Activated naive CD4-positive, alpha-beta T cell treated with anti-CD3 and anti-CD28 coated beads, Interleukin-2, amount 50 U/mL, for 24 hours (primary cell): ENCODE data around the gene MDH2.
"Not testable (repeated sequence)": the region's sequence is repeated elsewhere in the genome, so short reads cannot be mapped to it uniquely, and the experiment has no call there.

Experiments used
- H3K27ac Mint-ChIP-seq: one replicate; pipeline ENCODE4 v1.8.0; 2021; ENCODE audit warnings: mild to moderate bottlenecking, mixed read lengths
- H3K27me3 Mint-ChIP-seq: one replicate; pipeline ENCODE4 v1.8.0; 2021; ENCODE audit warnings: mixed read lengths
- H3K36me3 Mint-ChIP-seq: one replicate; pipeline ENCODE4 v1.8.0; 2021; ENCODE audit warnings: mixed read lengths
- H3K4me1 Mint-ChIP-seq: one replicate; pipeline ENCODE4 v1.8.0; 2021; ENCODE audit warnings: mixed read lengths
- H3K4me3 Mint-ChIP-seq: one replicate; pipeline ENCODE4 v1.8.0; 2021; ENCODE audit warnings: mild to moderate bottlenecking, mixed read lengths
- H3K9me3 Mint-ChIP-seq: one replicate; pipeline ENCODE4 v1.8.0; 2021; ENCODE audit warnings: mixed read lengths

MDH2 gene

DNA sequence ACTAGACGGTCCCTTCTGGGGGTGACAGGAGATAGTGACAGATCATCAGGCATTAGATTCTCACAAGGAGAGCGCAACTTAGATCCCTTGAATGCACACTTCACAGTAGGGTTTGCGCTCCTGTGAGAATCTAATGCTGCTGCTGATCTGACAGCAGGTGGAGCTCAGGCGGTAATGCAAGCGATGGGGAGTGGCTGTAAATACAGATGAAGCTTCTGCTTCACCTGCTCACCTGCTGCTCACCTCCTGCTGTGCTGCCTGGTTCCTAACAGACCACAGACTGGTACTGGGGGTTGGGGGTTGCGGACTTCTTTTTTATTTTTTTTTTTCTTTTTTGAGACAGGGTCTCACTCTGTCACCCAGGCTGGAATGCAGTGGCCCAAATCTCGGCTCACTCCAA, 18.2 kb upstream of the MDH2 start:
- not testable (repeated sequence) for H3K27ac Mint-ChIP-seq, H3K9me3 Mint-ChIP-seq, H3K4me3 Mint-ChIP-seq, H3K27me3 Mint-ChIP-seq, H3K36me3 Mint-ChIP-seq, H3K4me1 Mint-ChIP-seq

DNA sequence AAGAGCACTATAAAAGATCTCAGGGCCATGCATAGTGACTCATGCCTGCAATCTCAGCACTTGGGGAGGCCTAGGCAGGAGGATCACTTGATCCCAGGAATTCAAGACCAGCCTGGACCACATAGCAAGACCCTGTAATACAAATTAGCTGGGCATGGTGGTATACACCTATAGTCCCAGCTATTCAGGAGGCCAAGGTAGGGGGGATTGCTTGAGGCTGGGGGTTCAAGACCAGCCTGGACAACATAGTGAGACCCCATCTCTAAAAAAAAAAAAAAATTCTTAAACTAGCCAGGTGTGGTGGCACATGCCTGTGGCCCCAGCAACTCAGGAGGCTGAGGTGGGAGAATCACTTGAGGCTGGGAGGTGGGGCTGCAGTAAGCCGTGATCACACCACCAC, 15.9 kb upstream of the MDH2 start:
- Mint-ChIP-seq H3K27ac (no peak overlapping the region), H3K36me3 (peaks cover 4% of the 10 kb centered on the region), H3K4me1 (peaks cover 8% of the 10 kb centered on the region), H3K4me3 (no peak overlapping the region), H3K9me3 (no peaks in the 10 kb centered on the region), H3K27me3 (no peaks in the 10 kb centered on the region)

DNA sequence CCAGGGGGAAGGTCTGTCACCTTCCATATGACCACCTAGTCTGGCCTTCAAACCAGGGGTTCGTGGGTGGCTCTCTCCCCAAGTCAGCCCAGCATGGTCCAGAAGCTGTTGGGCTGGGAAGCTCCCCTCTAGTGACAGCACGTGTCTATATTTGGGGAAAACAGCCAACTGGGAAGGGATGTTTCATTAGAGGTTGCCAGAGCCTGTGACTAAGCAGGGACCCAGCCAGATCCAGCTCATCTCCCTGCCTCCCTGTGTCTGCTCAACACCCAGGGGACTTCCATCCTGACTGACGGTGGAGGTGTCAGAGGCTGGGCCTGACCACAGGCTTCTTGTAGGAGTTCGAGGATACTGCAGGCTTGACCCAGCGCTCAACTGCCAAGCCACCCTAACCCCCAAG, 10.6 kb upstream of the MDH2 start:
- Mint-ChIP-seq H3K9me3 (no peaks in the 10 kb centered on the region), H3K27me3 (no peaks in the 10 kb centered on the region), H3K4me3 (no peak overlapping the region), H3K4me1 (peaks cover 12% of the 10 kb centered on the region), H3K27ac (no peak overlapping the region), H3K36me3 (no peaks in the 10 kb centered on the region)

DNA sequence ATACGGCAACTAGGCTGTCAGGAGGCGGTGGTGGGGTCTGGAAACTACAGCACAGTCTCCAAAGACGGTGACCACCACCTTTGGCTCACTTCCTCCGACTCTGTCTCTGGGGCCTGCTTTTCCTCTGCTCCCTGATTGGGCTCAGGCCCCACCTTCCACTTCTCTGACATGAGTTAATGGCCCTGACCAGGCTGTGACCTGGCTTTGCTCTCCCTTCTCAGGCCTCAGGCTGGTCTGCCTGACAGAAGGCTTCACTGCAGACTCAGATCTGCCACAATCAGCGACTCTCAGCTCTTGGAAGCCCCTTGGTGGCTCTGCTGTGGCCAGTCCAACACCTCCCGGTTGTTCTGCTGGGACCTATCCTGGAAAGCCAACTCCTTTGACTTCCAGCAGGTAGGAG, 7.8 kb upstream of the MDH2 start:
- Mint-ChIP-seq H3K9me3 (no peaks in the 10 kb centered on the region), H3K4me3 (no peak overlapping the region), H3K27ac (no peak overlapping the region), H3K4me1 (peaks cover 20% of the 10 kb centered on the region), H3K27me3 (no peaks in the 10 kb centered on the region), H3K36me3 (peaks cover 4% of the 10 kb centered on the region)

DNA sequence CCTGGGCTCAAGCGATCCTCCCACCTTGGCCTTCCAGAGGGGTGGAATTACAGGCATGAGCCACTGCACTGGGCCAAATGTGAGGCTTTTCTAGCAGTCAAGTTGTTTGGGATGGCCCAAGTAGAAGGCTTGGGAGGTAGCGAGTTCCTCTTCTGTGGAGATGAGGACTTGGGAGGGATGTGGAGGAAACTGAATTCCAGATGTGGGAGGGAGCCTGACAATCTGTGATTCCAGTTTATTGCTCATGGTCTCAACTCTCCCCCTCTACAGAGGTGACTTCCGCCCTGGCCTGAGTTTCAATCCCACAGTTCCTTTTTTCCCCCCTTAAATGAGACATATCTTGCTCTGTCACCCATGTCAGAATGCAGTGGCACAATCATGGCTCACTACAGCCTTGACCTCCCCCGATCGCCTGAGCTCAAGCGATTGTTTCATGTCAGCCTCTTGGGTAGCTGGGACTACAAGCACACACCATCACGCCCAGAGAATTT, 3.5 kb upstream of the MDH2 start:
- peaks cover 9% of the 10 kb centered on the region for H3K36me3 Mint-ChIP-seq
- H3K27ac Mint-ChIP-seq: peak overlapping the region; percentile 8
- H3K4me1 Mint-ChIP-seq: peaks cover 34% of the 10 kb centered on the region
- H3K27me3 Mint-ChIP-seq: no peaks in the 10 kb centered on the region
- no peaks in the 10 kb centered on the region for H3K9me3 Mint-ChIP-seq
- no peak overlapping the region for H3K4me3 Mint-ChIP-seq

DNA sequence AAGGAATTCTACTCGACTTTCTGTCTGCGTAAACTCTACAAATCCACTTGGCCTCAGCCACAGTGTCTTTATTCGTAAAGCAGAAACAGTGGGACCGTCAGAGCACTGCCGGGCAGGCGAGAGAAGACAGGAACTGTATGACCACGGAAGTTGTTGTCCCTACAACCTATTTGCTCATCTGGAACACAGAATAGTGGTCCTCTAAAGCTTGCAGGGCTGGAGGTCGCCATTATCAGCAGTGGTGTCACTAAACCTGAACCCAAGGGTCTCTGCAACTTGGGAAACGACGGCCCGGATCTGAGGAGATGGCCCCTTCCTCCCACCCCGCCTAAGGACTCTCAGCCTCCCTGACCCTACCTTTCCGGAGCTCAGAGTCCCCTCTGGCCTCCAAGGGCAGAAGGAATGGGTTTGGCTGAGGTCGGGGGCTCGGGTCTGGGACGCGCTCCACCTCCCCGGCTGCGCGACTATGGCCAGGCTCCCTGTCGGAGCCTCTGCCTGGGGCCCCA, 548 bp upstream of the MDH2 start:
- H3K27ac Mint-ChIP-seq: peak overlapping the region; percentile 97
- peaks cover 18% of the 10 kb centered on the region for H3K36me3 Mint-ChIP-seq
- H3K4me3 Mint-ChIP-seq: peak overlapping the region; percentile 97
- no peaks in the 10 kb centered on the region for H3K27me3 Mint-ChIP-seq
- H3K4me1 Mint-ChIP-seq: peaks cover 47% of the 10 kb centered on the region
- no peaks in the 10 kb centered on the region for H3K9me3 Mint-ChIP-seq

DNA sequence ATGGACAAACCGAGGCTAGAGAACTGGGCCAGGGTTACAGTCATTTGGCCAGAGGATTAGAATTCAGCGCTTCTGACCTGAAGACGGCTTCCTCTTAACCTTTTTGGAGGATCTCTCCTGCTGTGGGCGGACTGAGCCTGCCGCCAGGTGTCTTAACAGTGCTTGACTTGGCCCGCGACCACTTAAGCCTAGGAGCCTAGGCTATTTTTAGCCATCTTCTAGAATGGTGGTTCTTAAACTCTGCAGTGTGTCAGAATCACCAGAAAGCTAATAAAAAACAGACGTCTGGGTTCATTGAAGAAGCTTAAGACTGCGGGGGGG, 722 bp downstream of the MDH2 start:
- H3K36me3 Mint-ChIP-seq: peaks cover 18% of the 10 kb centered on the region
- no peaks in the 10 kb centered on the region for H3K9me3 Mint-ChIP-seq
- H3K27me3 Mint-ChIP-seq: no peaks in the 10 kb centered on the region
- H3K4me1 Mint-ChIP-seq: peaks cover 49% of the 10 kb centered on the region
- H3K27ac Mint-ChIP-seq: peak overlapping the region; percentile 92
- peak overlapping the region; percentile 97 for H3K4me3 Mint-ChIP-seq

DNA sequence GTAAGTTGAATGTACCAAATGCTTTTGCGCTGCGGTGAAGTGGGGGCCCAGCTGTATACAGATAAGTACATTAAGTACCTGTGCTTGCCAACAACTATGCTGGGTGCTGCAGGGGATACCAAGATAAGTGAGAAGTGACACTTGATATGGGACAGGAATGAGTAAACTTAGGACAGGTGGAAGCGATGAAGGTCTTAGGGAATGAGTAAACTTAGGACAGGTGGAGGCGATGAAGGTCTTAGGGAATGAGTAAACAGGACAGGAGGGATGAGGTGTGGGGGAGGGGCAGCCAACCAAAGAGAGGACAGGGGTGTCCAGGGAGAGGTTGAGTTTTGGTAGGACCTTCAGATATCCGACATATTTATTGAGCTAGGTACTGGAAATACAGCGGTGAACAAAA, 1.4 kb downstream of the MDH2 start:
- Mint-ChIP-seq H3K27ac (peak overlapping the region; percentile 47), H3K36me3 (peaks cover 18% of the 10 kb centered on the region), H3K4me1 (peaks cover 49% of the 10 kb centered on the region), H3K4me3 (peak overlapping the region; percentile 81), H3K27me3 (no peaks in the 10 kb centered on the region), H3K9me3 (no peaks in the 10 kb centered on the region)

DNA sequence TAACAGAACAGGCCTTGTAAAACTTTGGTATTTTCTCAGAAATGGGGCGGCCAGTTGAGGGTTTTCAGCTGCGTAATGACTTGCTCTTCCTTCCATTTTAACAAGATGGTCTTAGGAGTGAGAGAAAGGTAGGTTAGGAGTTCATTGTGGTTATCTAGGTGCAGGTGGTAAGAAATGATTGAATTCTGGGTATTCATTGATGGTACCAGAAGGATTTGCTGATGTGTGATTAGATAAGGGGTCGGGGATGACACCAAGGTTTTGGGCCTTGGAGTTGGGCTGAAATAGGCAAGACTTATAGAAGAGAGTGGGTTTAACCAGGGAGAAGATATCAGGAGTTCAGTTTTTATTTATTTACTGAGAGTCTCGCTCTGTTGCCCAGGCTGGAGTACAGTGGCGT, 2.6 kb downstream of the MDH2 start:
- no peaks in the 10 kb centered on the region for H3K27me3 Mint-ChIP-seq
- peak overlapping the region; percentile 12 for H3K4me3 Mint-ChIP-seq
- peaks cover 12% of the 10 kb centered on the region for H3K36me3 Mint-ChIP-seq
- peaks cover 37% of the 10 kb centered on the region for H3K4me1 Mint-ChIP-seq
- no peak overlapping the region for H3K27ac Mint-ChIP-seq
- H3K9me3 Mint-ChIP-seq: no peaks in the 10 kb centered on the region

DNA sequence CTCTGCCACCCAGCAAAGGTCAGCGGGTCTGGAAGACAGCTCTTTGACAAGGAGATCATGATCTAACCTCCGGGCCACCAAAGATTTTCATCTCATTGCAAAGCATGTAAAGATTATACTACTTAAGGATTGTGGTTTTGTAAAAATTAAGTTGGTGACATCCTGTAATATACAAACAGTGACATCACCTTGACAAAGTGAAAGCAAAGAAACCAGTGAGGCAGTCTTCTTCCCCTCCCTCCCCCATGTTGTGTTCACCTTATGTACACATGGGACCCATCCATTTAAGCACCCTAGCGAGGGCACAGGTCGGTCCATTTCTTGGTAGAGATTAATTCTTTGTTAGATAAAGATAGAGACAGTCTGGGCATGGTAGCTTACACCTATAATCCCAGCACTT, 3.9 kb downstream of the MDH2 start:
- H3K27me3 Mint-ChIP-seq: no peaks in the 10 kb centered on the region
- peaks cover 31% of the 10 kb centered on the region for H3K4me1 Mint-ChIP-seq
- H3K4me3 Mint-ChIP-seq: no peak overlapping the region
- H3K27ac Mint-ChIP-seq: no peak overlapping the region
- no peaks in the 10 kb centered on the region for H3K9me3 Mint-ChIP-seq
- H3K36me3 Mint-ChIP-seq: peaks cover 12% of the 10 kb centered on the region

DNA sequence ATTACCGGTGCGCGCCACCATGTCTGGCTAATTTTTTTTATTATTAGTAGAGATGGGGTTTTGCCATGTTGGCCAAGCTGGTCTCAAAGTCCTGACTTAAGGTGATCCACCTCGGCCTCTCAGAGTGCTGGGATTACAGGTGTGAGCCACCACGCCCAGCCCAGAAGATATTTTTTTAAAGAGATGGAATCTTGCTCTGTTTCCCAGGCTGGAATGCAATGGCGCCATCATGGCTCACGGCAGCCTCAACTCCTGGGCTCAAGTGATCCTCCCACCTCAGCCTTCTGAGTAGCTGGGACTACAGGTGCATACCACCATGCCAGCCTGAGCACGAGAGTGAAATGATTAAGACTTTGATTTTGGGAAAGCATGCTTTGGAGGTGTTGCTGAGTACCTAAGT, 4.8 kb downstream of the MDH2 start:
- Mint-ChIP-seq H3K4me1 (peaks cover 31% of the 10 kb centered on the region), H3K36me3 (peaks cover 13% of the 10 kb centered on the region)
- H3K4me3 Mint-ChIP-seq, H3K27ac Mint-ChIP-seq, H3K27me3 Mint-ChIP-seq, H3K9me3 Mint-ChIP-seq: not testable (repeated sequence)

DNA sequence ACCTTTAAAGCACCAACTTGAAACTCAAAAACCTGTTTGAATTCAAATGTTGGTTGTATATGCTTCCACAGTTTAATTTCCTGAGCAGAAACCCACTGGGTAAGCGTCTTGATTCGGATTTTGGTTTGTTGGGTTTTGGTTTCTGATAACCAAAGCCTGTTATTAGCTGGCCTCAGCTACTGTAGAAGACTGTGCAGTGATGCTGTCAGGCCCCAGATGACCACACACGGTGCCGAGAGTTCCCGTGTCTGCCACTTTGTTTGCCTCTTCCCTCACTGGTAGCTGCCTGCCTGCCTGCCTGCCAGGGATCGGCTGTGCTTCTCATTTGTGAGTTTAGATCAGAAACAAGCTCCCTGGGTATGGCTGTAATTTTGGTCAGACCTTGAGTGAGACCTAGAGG, 5.6 kb downstream of the MDH2 start:
- peaks cover 14% of the 10 kb centered on the region for H3K36me3 Mint-ChIP-seq
- no peak overlapping the region for H3K27ac Mint-ChIP-seq
- no peak overlapping the region for H3K4me3 Mint-ChIP-seq
- H3K9me3 Mint-ChIP-seq: no peaks in the 10 kb centered on the region
- H3K4me1 Mint-ChIP-seq: peaks cover 31% of the 10 kb centered on the region
- no peaks in the 10 kb centered on the region for H3K27me3 Mint-ChIP-seq

DNA sequence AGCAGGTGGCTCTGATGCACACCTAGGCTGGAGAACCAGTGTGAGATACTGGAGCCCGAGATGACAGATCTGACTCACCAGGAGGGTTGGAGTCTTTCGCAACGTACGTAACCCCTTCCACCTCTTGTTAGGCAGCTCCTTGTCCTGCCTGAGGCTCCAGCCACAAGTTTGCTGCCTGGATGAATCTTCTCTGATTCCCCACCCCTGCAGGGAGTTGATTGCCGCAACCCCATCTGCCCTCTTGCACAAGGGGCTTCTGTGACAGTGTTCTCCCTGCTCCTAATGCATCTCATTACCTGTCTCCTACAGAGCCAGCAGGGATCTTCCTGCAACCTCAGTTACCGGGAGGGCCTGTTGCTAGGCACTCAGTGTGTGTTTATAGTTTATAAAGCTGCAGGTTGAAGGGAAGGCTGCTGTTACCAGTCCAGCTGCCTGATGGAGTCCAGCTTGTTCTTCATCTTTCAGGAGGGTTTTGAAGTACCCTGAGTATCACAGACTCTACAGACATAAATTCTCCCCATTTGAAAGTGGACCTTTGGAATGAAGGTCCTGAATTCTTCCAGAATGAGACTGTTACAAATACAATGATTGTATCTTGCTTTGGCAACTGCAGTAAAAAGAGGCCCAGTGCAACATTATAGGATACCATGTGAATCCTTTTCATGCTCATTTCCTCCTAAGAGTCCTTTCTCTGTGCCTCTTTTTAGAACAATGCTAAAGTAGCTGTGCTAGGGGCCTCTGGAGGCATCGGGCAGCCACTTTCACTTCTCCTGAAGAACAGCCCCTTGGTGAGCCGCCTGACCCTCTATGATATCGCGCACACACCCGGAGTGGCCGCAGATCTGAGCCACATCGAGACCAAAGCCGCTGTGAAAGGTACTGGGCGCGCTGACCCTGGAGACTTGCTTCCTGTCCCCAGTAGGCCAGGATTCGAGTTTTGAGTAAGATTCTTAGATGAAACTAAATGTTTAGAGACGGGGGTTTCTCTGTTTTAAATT, 6.5 kb downstream of the MDH2 start:
- Mint-ChIP-seq H3K27ac (no peak overlapping the region), H3K27me3 (no peaks in the 10 kb centered on the region), H3K9me3 (no peaks in the 10 kb centered on the region), H3K4me1 (peaks cover 27% of the 10 kb centered on the region), H3K36me3 (peaks cover 11% of the 10 kb centered on the region), H3K4me3 (no peak overlapping the region)

DNA sequence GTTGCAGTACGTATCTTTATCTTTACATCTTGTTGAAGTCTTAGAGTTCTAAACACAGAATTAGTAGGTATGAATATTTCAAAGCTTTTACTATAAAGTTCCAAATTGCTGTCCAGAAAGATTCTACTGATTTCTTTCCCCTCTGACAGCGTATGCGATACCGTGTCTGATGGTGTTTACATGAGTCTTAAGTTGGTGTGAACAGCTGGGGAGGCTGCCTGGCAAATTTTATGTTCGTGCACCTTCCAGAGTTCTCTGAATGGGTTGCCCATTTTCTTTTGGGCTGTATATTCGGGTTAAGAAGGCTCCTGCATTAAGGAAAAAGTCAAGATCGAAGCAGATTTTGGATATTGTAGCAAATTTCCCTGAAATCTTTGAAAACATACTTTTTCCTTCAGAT, 8.3 kb downstream of the MDH2 start:
- Mint-ChIP-seq H3K36me3 (peaks cover 8% of the 10 kb centered on the region), H3K9me3 (no peaks in the 10 kb centered on the region), H3K27me3 (no peaks in the 10 kb centered on the region), H3K4me1 (peaks cover 17% of the 10 kb centered on the region), H3K27ac (no peak overlapping the region), H3K4me3 (no peak overlapping the region)

DNA sequence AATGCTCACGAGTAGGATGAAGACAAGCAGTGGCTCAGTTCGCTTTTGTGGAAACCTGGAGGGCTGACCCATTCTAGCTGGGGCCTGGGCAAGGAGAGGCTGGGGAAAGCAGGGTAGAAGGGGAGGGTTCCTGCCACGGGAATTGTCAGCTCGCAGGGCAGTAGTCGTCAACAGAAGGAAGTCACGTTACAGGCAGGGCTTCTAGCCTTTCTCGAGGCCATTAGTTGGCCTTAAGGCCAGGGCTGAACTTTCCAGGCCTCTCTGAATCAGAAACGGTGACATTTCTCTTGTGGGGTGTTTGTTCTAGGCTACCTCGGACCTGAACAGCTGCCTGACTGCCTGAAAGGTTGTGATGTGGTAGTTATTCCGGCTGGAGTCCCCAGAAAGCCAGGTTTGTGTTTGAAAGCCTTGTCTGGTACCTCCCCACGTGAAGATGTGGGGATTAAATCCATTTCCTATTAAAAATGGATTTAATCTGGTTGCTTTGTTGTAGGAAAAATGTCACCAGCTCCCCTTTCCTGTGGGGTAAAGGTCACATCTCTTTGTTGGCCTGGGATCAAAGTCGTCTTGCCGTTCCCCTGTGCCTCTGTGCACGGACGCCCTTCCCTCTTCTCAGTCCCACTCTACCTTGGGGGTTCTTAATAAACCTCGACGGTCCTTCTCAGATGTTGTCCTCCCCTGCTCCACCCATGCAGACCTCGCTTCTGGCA, 9.4 kb downstream of the MDH2 start:
- Mint-ChIP-seq H3K27me3 (no peaks in the 10 kb centered on the region), H3K9me3 (no peaks in the 10 kb centered on the region), H3K27ac (no peak overlapping the region), H3K36me3 (peaks cover 5% of the 10 kb centered on the region), H3K4me3 (no peak overlapping the region), H3K4me1 (peaks cover 8% of the 10 kb centered on the region)

DNA sequence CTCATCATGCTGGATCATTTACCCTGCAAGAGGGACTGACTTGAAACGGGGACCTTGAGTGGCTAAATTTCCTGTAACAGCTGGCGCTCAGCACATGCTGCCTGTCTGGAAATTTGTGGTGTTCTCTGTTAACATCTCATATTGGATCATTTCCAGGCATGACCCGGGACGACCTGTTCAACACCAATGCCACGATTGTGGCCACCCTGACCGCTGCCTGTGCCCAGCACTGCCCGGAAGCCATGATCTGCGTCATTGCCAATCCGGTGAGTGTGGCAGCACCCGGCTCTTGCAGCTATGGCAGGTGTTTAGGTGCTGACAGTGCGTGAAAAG, 9.9 kb downstream of the MDH2 start:
- H3K27ac Mint-ChIP-seq: no peak overlapping the region
- peaks cover 5% of the 10 kb centered on the region for H3K36me3 Mint-ChIP-seq
- peaks cover 7% of the 10 kb centered on the region for H3K4me1 Mint-ChIP-seq
- no peaks in the 10 kb centered on the region for H3K9me3 Mint-ChIP-seq
- no peaks in the 10 kb centered on the region for H3K27me3 Mint-ChIP-seq
- H3K4me3 Mint-ChIP-seq: no peak overlapping the region
